GM12891 (cell line): ENCODE results near the gene ZFAND3.

Source experiments
- PAX5 ChIP-seq: IDR thresholded peaks from 2 replicates; pipeline ENCODE4 v1.6.1; 2011; ENCODE audit warnings: low read length, moderate library complexity, mild to moderate bottlenecking; ENCODE audit not compliant: insufficient read depth, severe bottlenecking
- POLR2A ChIP-seq: IDR thresholded peaks from 2 replicates; pipeline ENCODE4 v1.6.1; 2011; ENCODE audit warnings: low read depth, low read length, control low read depth
- POLR2AphosphoS5 ChIP-seq: IDR thresholded peaks from 2 replicates; pipeline ENCODE4 v1.6.1; 2011; ENCODE audit warnings: low read depth, low read length, control low read depth
- POU2F2 ChIP-seq: IDR thresholded peaks from 2 replicates; pipeline ENCODE4 v1.6.1; 2011; ENCODE audit warnings: low read depth, mild to moderate bottlenecking, control low read depth, low read length, moderate library complexity
- TAF1 ChIP-seq: IDR thresholded peaks from 2 replicates; pipeline ENCODE4 v1.6.1; 2011; ENCODE audit warnings: low read depth, low read length, control low read depth

- TF ChIP-seq POLR2AphosphoS5 (no peak), POLR2A (no peak), TAF1 (no peak), PAX5 (no peak), POU2F2 (no peak)
Measured at GRCh38 chr6:38099221-38099620, 279.7 kb downstream of the ZFAND3 start.
